ENCODE results near the gene CEMIP. TPM values are rescaled to one million over a fixed set of nuclear protein-coding genes. Genes with fewer than 3 reads are reported as not detected.

Gene CEMIP
- polyA plus RNA-seq, 2 of the 4 experiments (the other 2 are of a cell fraction) = 0.54 to 0.84 TPM

- TF ChIP-seq REST (IDR thresholded peaks at IDR 0.05) = no peak
- no peak for TF ChIP-seq KDM5A (IDR thresholded peaks at IDR 0.05)
- no peak for TF ChIP-seq HOXB13 (CRISPR knock-in tag; IDR thresholded peaks at IDR 0.05; ENCODE audit: low read depth)
Observed at GRCh38 chr15:80924278-80924677, 145.1 kb downstream of the CEMIP start (continued).

DNA sequence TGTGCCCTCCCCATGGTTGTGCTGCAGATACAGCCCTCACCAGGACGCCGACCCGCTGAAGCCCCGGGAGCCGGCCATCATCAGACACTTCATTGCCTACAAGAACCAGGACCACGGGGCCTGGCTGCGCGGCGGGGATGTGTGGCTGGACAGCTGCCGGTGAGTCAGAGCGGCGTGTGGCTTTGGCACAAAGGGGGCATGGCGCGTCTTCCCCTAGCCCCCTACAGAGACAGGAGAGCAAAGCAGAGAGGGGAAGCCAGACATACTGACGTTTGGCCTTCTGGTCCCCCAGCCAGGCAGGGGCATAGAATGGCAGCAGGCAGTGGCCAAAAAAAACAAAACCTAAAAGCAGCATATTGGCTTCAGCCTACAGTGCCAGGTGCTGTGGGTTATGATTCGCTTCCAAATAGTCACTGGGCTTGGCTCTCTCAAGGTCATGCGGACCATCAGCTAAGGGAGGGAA lies 146.5 kb downstream of the CEMIP start:
- Histone ChIP-seq H3K4me3 (no peak overlapping the region), H3K27ac (no peak overlapping the region), H3K4me1 (no peaks in the 10 kb centered on the region), H3K4me2 (no peak overlapping the region), H3K9me3 (no peaks in the 10 kb centered on the region)
- 86% methylated on average over 17 of the region's 17 CpGs for WGBS (ENCODE audit: missing lambda C conversion rate)
- no peak for FAIRE-seq
- no peak for ATAC-seq
- no peak for DNase-seq (ENCODE audit: low read depth in 1 of 2, low spot score in 1 of 2)
- CTCF ChIA-PET = interaction anchor here (0.6 to 1.5 kb wide), 2 partner anchors 20 to 149 kb away, joined by 4 read pairs; no protein-coding TSS in a partner anchor
- TF ChIP-seq BCL3 (IDR thresholded peaks at IDR 0.05) = no peak
- no peak for TF ChIP-seq HOXB5 (CRISPR knock-in tag; IDR thresholded peaks at IDR 0.05)
- no peak for TF ChIP-seq MAX (IDR thresholded peaks at IDR 0.05)
- TF ChIP-seq ESRRA (IDR thresholded peaks at IDR 0.05; ENCODE audit: borderline replicate concordance, low read length) = no peak
- POLR2A ChIA-PET = interaction anchor here (0.7 kb wide), 1 partner anchor 71 kb away, joined by 3 read pairs; no protein-coding TSS in a partner anchor

DNA sequence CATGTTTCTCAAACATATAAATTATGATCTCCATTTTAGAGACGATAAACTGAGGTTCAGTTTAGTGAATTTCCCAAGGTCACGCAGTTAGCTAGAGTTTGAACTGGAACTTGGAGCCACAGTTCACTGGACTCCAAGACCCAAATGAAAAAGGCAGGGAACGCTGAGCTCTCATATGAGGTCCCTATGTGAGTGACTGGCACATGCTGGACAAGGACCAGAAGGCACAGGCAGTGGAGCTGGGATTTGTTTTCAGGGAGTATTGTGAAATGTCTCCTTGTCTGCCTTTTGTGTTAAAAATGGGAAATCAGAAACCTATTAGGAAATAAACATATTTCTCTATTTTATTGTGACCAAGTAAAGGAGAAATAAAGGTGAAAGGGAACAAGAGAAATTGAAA lies 147.0 kb downstream of the CEMIP start:
- ChIA-PET POLR2A (interaction anchor here (0.7 kb wide), 1 partner anchor 71 kb away, joined by 3 read pairs; no protein-coding TSS in a partner anchor), CTCF (interaction anchor here (0.6 to 1.5 kb wide), 2 partner anchors 20 to 149 kb away, joined by 4 read pairs; no protein-coding TSS in a partner anchor)
- FAIRE-seq (no peak), DNase-seq (ENCODE audit: low read depth in 1 of 2, low spot score in 1 of 2) (no peak), ATAC-seq (no peak)
- Histone ChIP-seq H3K27ac (no peak overlapping the region), H3K4me3 (no peak overlapping the region), H3K4me2 (no peak overlapping the region), H3K9me3 (no peaks in the 10 kb centered on the region), H3K4me1 (no peaks in the 10 kb centered on the region)
- WGBS (ENCODE audit: missing lambda C conversion rate) = 71% methylated on average over 3 of the region's 3 CpGs
- no peak for TF ChIP-seq HOXB13 (CRISPR knock-in tag; IDR thresholded peaks at IDR 0.05; ENCODE audit: low read depth)
- TF ChIP-seq JUNB (IDR thresholded peaks at IDR 0.05) = no peak
- TF ChIP-seq NR3C1 (IDR thresholded peaks at IDR 0.05) = no peak
- TF ChIP-seq MYC (IDR thresholded peaks at IDR 0.05; ENCODE audit: borderline replicate concordance, low read length) = no peak
- TF ChIP-seq HOXA7 (CRISPR knock-in tag; IDR thresholded peaks at IDR 0.05) = no peak
- no peak for TF ChIP-seq CBX2 (IDR thresholded peaks at IDR 0.05; ENCODE audit: borderline replicate concordance, low read depth)
- no peak for TF ChIP-seq SREBF2 (IDR thresholded peaks at IDR 0.05)
- TF ChIP-seq KDM5A (IDR thresholded peaks at IDR 0.05) = no peak
- TF ChIP-seq CBX8 (IDR thresholded peaks at IDR 0.05) = no peak
- no peak for TF ChIP-seq EP300 (IDR thresholded peaks at IDR 0.05)
- TF ChIP-seq POLR2AphosphoS2 (conservative IDR thresholded peaks at IDR 0.05; ENCODE audit: low read length) = no peak
- TF ChIP-seq TFCP2L1 (CRISPR knock-in tag; IDR thresholded peaks at IDR 0.05) = no peak
- TF ChIP-seq RNF2 (IDR thresholded peaks at IDR 0.05; ENCODE audit: borderline replicate concordance, low read depth) = no peak
- no peak for TF ChIP-seq MAFK (IDR thresholded peaks at IDR 0.05; ENCODE audit: partially characterized antibody)
- no peak for TF ChIP-seq ZSCAN20 (CRISPR knock-in tag; IDR thresholded peaks at IDR 0.05)
- TF ChIP-seq JUN (IDR thresholded peaks at IDR 0.05) = no peak
- no peak for TF ChIP-seq RFX5 (IDR thresholded peaks at IDR 0.05)
- no peak for TF ChIP-seq SMC3 (IDR thresholded peaks at IDR 0.05)
